NCI-H2029 treated with DMSO at 0.1 percent for 48 hours (cell line): ENCODE data around the gene SPTSSB.

Experiments
- DNase-seq: peaks from one replicate; lab custom pipeline; 2025; lab: John Stamatoyannopoulos, UW

SPTSSB gene

GRCh38 chr3:161339517-161340500 is 31.5 kb downstream of the SPTSSB start:
- DNase-seq: no peak

- DNase-seq: no peak
Observed at GRCh38 chr3:161337311-161337710, 34.0 kb downstream of the SPTSSB start.

DNA sequence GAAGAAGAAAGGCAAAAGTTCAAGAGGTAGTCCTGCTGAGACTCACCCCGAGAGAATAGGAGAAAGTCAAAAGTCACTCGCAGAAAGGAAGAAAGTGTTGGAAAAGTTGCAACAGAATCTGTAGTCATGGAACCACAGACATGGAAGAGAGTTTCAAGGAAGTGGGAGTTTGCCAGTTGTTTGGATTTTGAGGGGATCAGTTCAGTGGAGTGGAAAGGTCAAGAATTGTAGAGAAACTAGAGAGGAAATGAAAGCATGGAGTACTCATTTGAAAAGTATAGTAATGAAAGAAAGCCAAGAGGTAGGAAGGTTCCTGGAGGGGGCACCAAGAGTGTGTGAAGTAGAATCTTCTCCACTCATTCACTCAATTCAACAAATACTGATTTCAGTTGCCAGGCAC is 34.7 kb downstream of the SPTSSB start:
- DNase-seq: no peak

- no peak for DNase-seq
Observed at GRCh38 chr3:161333696-161334095, 37.6 kb downstream of the SPTSSB start.

DNA sequence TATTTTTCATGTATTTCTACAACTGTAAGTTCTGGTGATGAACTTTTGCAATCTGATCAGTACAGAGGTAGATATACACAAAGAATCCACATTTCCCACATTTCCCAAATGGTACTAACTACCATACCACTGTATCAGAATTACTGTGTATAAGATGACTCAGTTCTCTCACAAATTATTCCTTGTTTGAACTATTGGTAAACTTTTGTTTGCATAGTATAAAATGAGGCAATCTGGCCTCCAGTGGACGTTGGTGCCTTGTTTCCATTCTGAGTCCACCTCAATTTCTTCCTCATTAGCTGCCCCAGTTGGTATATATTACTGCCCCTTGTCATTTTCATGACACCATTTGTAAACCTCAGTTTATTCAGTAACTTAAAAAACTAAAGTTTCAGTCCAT is 38.5 kb downstream of the SPTSSB start:
- no peak for DNase-seq

GRCh38 chr3:161325059-161325458 is 46.3 kb downstream of the SPTSSB start:
- DNase-seq: no peak

DNA sequence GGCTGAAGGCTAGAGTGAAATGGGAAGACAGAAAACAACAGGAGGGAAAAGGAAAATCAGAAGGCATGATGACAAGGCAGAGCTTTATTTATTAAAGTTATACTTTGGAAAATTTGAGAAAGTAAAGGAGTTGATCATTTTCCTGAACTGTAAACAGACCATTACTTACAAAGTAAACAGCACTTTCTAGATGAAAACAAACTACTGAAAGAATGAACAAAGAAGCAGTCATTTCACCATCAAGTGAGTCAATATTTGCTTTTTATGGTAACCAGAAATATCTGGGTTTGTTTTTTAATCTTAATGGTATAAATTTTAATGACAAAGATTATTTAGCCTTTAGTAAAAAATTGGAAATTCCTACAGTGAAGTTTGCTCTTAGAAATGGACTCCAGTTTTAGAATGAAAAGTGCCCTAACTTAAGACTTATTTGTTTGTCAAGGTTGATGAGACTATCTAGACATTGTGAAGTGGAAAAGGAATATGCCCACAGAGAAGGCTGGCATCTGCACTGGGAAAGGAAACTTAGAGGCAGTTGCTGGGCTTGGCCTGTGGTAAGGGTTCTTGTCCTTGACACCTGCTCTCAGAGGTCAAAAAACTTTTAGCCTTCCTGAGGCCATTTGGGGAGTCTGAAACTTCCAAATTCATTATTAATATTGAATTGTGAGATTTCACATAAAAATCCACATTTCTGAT is 47.2 kb downstream of the SPTSSB start:
- no peak for DNase-seq

DNA sequence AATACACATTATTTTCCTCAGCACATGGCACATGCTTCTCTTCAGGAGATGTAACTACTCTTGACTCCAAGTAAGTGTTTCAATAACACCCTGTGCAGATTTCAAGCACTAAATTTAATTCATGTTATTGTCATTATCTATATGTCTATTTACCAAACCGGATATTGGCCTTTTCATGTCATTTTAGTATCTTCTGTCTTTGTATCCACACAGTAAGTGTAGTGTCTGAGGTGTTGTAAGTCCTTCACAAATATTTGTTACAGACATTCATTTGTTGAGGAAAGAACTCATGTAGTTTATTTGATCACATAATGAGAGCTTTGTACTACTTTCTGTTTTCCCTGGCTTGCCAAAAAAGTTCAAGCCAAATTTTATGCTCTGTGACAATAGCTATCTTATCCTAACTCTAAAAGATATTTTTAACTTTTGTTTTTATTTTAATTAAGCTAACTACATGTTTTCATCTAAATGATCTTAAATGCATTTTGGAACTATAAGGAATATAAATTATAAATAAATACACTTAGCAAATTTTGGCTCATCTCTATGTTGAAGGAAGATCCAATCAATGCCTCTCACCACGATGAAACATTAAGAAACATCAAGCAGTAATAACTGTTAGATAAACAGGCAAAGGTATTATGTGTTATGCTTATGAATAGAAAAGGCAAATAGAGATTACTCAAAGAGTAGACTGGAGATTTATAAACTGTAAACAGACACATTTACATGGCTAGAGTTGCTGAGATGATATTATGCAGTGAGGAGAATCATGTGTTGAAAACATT is 48.3 kb downstream of the SPTSSB start:
- no peak for DNase-seq

GRCh38 chr3:161320837-161321236 is 50.5 kb downstream of the SPTSSB start:
- no peak for DNase-seq

DNA sequence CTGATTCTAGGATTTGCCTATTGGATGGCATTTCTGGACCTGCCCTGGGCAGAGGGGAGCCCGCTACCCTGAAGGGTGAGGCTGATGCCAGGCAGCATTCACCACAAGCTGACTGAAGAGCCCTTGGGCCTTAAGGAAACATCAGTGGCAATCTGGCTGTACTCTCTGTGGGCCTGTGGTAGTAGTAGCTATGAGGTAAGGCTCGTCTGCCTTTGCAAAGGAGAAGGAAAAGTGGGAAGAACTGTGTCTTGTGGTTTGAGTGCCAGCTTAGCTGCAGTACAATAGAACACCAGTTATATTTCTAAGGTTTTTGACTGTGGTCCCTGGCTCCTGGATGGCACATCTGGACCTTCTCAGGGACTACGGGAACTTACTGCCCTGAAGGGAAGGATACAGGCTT is 51.5 kb downstream of the SPTSSB start:
- no peak for DNase-seq

- DNase-seq: no peak
Observed at GRCh38 chr3:161317077-161317476, 54.2 kb downstream of the SPTSSB start.

GRCh38 chr3:161316006-161316689 is 55.2 kb downstream of the SPTSSB start:
- DNase-seq: no peak

GRCh38 chr3:161314836-161315395 is 56.4 kb downstream of the SPTSSB start:
- no peak for DNase-seq

DNA sequence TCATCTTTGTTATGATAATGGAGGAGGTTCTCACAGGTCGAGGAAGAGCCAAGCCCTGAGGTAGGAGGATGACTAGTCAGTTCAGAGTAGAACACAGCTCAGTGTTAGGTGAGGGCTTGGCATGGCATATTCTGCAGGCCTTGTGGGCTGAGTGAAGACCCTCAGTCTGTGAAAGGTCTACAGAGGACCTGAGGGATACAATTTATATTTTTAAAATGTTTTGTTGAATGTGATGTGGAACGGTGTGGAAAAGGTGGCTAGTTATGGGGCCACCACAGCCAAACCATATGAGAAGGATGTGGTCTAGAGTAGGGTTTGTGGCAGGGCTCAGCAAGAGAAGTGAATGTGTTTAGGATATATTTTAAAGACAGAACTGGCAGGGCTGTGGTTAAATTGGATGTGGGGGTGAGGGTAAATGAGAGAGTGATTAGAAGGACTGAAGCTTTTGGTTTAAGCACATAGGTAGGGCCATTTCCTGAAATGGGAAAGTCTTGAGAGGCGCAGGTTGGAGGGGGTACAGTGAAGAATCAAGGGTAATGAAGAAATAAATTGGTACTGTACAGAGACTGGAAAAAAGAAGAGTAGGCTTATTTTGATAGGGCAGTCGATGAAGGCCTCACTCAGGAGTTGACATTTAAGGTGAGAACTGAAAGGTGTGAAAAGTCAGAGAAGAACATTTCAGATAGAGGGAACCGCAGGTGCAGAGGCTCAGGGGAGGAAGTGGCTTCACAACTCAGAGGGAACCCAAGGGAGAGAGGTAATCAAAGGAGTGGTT is 60.5 kb downstream of the SPTSSB start:
- no peak for DNase-seq

- no peak for DNase-seq
Observed at GRCh38 chr3:161305095-161305991, 66.0 kb downstream of the SPTSSB start.

DNA sequence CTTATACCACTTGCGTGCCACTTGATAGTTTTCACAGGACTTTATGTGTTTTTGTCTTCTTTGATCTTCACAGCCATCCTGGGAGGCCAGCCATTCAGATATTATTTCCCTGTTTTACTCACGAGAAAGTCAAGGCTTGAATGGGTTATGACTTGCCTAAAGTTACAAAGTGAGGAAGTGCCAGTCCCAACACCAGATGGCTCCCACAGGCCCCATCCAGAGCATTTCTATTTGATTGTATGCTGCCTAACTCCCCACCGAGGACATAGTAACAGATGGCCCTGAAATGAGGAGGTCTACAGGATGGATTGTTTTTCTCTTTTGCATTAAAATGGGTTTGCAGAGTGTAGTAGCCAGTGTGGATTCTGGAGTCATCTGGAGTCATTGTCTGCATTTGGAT is 74.5 kb downstream of the SPTSSB start:
- DNase-seq: no peak

DNA sequence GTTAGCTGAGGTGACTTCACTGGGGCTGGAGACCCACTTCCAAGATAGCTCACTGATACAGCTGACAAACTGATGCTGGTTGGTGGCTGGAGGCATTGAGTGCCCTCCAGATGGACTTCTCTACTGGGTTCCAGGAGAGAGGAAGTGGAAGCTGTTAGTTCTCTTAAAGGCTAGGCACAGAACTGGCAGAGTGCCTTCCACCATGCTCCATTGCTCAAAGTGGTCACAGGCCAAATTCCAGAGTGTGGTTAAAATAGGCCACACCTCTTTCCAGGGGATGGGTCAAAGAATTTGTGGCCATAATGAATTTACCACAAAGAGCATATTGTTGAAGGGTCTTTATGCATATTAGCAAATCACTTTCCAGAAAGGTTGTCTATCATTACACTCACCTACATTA is 76.0 kb downstream of the SPTSSB start:
- no peak for DNase-seq
